Right lobe of liver (tissue), 4 donors: ENCODE data around the gene NVL.

Experiments
- POLR2A ChIP-seq: fragments of 450-650 bp; IDR thresholded peaks from one replicate; pipeline ENCODE4 v1.6.1; 2017; ENCODE audit warnings: antibody characterized with exemption, mild to moderate bottlenecking
- TF ChIP-seq, protein P1 (sequence below), 4 donors: fragments of 200-600 bp in 3 of 4; fragments of 450-650 bp in 1 of 4; IDR thresholded peaks; one replicate each; pipeline versions ENCODE4 v1.5.1 to v1.8.0; 2016 to 2022; ENCODE audit warnings: antibody characterized with exemption in 4 of 4, mild to moderate bottlenecking in 2 of 4
- donor health status: DM: no; HTN: no; CAD: no.
- donor health status: DM: no; HTN: no; CAD: no.
- donor health status: DM: no; HTN: yes; CAD: no.

DNA sequence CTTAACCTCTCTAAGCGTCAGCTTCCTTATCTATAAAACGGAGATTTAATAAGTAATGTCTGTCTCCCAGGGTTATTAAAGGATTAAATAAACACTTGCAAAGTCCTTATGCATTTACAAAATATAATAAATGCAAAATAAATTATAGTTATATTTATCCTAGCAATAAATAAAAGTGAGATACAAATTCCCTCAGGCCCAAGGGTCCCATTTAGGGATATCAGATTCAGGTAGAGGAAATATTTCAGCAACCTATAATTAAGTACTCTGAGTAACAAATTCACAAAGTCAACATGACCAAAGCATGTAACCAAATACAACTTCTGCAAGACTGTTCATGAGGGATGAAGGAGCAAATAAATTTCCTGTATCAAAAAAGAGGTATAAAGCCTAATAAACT lies 17.9 kb downstream of the NVL start:
- TF ChIP-seq, protein P1, sequence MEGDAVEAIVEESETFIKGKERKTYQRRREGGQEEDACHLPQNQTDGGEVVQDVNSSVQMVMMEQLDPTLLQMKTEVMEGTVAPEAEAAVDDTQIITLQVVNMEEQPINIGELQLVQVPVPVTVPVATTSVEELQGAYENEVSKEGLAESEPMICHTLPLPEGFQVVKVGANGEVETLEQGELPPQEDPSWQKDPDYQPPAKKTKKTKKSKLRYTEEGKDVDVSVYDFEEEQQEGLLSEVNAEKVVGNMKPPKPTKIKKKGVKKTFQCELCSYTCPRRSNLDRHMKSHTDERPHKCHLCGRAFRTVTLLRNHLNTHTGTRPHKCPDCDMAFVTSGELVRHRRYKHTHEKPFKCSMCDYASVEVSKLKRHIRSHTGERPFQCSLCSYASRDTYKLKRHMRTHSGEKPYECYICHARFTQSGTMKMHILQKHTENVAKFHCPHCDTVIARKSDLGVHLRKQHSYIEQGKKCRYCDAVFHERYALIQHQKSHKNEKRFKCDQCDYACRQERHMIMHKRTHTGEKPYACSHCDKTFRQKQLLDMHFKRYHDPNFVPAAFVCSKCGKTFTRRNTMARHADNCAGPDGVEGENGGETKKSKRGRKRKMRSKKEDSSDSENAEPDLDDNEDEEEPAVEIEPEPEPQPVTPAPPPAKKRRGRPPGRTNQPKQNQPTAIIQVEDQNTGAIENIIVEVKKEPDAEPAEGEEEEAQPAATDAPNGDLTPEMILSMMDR (IDR thresholded peaks at IDR 0.05), result no peak
- TF ChIP-seq POLR2A, result no peak
